CD1c-positive myeloid dendritic cell (primary cell): ENCODE results near the gene MAP3K14.

Source experiments
- DNase-seq: peaks from one replicate; pipeline ENCODE4 v3.0.0-alpha.2; 2016; ENCODE audit errors: extremely low spot score

Gene MAP3K14

GRCh38 chr17:45235416-45236281, 81.2 kb downstream of the MAP3K14 start:
- DNase-seq: peak; percentile 84

GRCh38 chr17:45234641-45235415, 82.0 kb downstream of the MAP3K14 start:
- DNase-seq: no peak

GRCh38 chr17:45233423-45233924, 83.3 kb downstream of the MAP3K14 start:
- DNase-seq: no peak

- no peak for DNase-seq
Observed at GRCh38 chr17:45232514-45233422, 84.1 kb downstream of the MAP3K14 start.

- DNase-seq: peak; percentile 54
Observed at GRCh38 chr17:45231481-45232116, 85.2 kb downstream of the MAP3K14 start.

GRCh38 chr17:45230787-45231480, 85.9 kb downstream of the MAP3K14 start:
- DNase-seq: no peak

GRCh38 chr17:45230410-45230786, 86.4 kb downstream of the MAP3K14 start:
- no peak for DNase-seq

- peak; percentile 51 for DNase-seq
Observed at GRCh38 chr17:45229681-45230409, 87.0 kb downstream of the MAP3K14 start.

- peak; percentile 98 for DNase-seq
Observed at GRCh38 chr17:45228763-45229539, 87.9 kb downstream of the MAP3K14 start.

GRCh38 chr17:45227926-45228762, 88.7 kb downstream of the MAP3K14 start:
- peak; percentile 41 for DNase-seq

- peak; percentile 74 for DNase-seq
Observed at GRCh38 chr17:45227101-45227925, 89.5 kb downstream of the MAP3K14 start.

- no peak for DNase-seq
Observed at GRCh38 chr17:45226576-45226975, 90.2 kb downstream of the MAP3K14 start.

- peak; percentile 96 for DNase-seq
Observed at GRCh38 chr17:45225964-45226530, 90.8 kb downstream of the MAP3K14 start.

GRCh38 chr17:45225051-45225700, 91.6 kb downstream of the MAP3K14 start:
- no peak for DNase-seq

GRCh38 chr17:45224671-45225050, 92.2 kb downstream of the MAP3K14 start:
- DNase-seq: no peak
